H1 (cell line): ENCODE measurements around the gene FAM131C. TPM values are rescaled to one million over a fixed set of nuclear protein-coding genes. Genes with fewer than 3 reads are reported as not detected.

ENCODE experiments used
- HDAC2 ChIP-seq, 2 experiments: fragments of 300-600 bp in 1 of 2; sonication (generic) in 1 of 2; IDR thresholded peaks; 2 replicates each; pipeline ENCODE4 v1.6.1; 2011 to 2012; ENCODE audit warnings: low read depth in 2 of 2, low read length in 2 of 2, mild to moderate bottlenecking in 2 of 2, moderate library complexity in 2 of 2, borderline replicate concordance in 1 of 2, inconsistent platforms in 1 of 2
- RBBP5 ChIP-seq: IDR thresholded peaks from 2 replicates; pipeline ENCODE4 v1.7.1; 2012; ENCODE audit warnings: low read depth, mild to moderate bottlenecking, inconsistent platforms, low read length, moderate library complexity, borderline replicate concordance
- polyA plus RNA-seq, 7 experiments: library from polyadenylated mRNA; depleted of rRNA in 3 of 7; stranded (reverse) in 5 of 7; unstranded in 2 of 7; fragments of >200 nt in 5 of 7; fragments of 200-250 nt in 2 of 7; gene quantifications; 1 replicate in 5 of 7; 2 replicates in 1 of 7; 4 replicates in 1 of 7; pipeline versions ENCODE4 v1.2.1 to v1.2.3, GENCODE V29; 2011 to 2013; ENCODE audit warnings: missing spikeins in 2 of 7, mixed read lengths in 2 of 7
- total RNA-seq: library from RNA; stranded (reverse); fragmentation: NEBNext Ultra II Directional; extraction: Animal tissue kit (Norgen Biotek cat#: 25700); gene quantifications from 2 replicates; pipeline ENCODE4 v1.2.1, GENCODE V29; 2021

Gene FAM131C
- total and polyA plus RNA-seq, 2 of the 8 experiments (the other 6 are each of a cell fraction or from before 2014, with no cell fraction given) = 0.73 to 0.78 TPM

DNA sequence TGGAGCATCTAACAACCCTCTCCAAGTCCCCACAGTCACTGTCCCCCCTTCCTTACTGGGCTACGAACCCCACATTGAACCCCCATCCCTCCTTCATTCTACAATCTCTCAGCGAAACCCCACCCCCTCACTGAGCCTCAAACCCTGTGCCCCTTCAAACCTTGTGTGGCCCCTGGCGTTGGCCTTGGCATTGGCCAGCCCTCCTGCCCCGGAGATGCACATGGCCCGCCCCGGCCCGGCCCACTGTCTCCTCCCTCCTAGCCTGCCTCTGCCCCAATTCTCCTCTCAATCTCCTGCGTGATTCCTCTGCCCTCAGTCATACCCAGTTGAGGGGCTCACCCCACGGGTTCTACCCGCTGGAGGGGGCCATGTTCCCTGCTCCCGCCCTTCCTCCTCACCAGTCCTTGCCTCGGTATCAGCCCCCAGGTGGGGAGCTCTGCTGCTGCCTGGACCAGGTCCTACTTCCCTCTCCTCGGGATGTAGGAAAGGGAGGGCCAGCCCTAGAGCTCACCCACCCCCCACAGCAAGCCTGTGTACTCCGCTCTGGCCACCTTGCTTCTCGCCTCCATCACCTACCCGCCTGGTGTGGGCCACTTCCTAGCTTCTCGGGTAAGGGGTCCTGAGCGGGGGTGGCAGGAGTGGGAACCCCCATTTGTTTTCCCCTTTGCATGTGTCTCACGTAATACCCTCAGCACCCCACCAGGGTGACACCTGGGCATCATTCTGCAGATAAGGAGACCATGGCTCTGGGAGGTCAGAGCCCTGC, 45.0 kb downstream of the FAM131C start (continued):
- TF ChIP-seq RBBP5 (no peak), HDAC2 (IDR thresholded peaks at IDR 0.05; ENCODE audit: borderline replicate concordance in 1 of 2, low read depth in 2 of 2, low read length in 2 of 2) (no peak)
